K562 (cell line): ENCODE results near the gene TIFAB. TPM values are rescaled to one million over a fixed set of nuclear protein-coding genes. Genes with fewer than 3 reads are reported as not detected.

ENCODE experiments used
- MEIS2 ChIP-seq: fragments of 450-650 bp; IDR thresholded peaks from 2 replicates; pipeline ENCODE4 v1.6.1; 2014; ENCODE audit warnings: mild to moderate bottlenecking; ENCODE audit not compliant: partially characterized antibody
- NRF1 ChIP-seq, 2 experiments: fragments of 450-650 bp; IDR thresholded peaks in 1 of 2; conservative IDR thresholded peaks in 1 of 2; 2 replicates each; pipeline ENCODE4 v1.6.1; 2014; ENCODE audit warnings: mild to moderate bottlenecking in 2 of 2
- OTX1 ChIP-seq: fragments of 450-650 bp; formaldehyde crosslinking; IDR thresholded peaks from 2 replicates; pipeline ENCODE4 v1.4.0; 2022; ENCODE audit warnings: mild to moderate bottlenecking
- POLR2AphosphoS5 ChIP-seq: IDR thresholded peaks from 2 replicates; pipeline ENCODE4 v1.6.1; 2011; ENCODE audit warnings: mild to moderate bottlenecking, low read depth, low read length, moderate library complexity; ENCODE audit not compliant: control insufficient read depth, insufficient read depth
- TAF15 ChIP-seq: fragments of 200-400 bp; formaldehyde crosslinking; IDR thresholded peaks from 2 replicates; pipeline ENCODE4 v1.6.1; 2017; ENCODE audit warnings: mild to moderate bottlenecking, low read depth, low read length, moderate library complexity
- ZNF24 ChIP-seq: fragments of 450-650 bp; IDR thresholded peaks from 2 replicates; pipeline ENCODE4 v1.6.1; 2016
- ZNF785 ChIP-seq: fragments of 250-450 bp; sonication (Bioruptor Pico); IDR thresholded peaks from 2 replicates; pipeline ENCODE4 v1.4.0; 2020; ENCODE audit warnings: mild to moderate bottlenecking
- polyA plus RNA-seq, 8 experiments: library from polyadenylated mRNA; depleted of rRNA in 4 of 8; stranded (reverse) in 5 of 8; unstranded in 3 of 8; fragments of >200 nt; fragmentation: Nextera tagmentation in 2 of 8; fragmentation: Illumina TruSeq in 1 of 8; extraction: Ambion mirVana in 2 of 8; extraction: Trizol in 1 of 8; gene quantifications; 2 replicates each; pipeline versions ENCODE4 v1.2.1 to v1.2.3, GENCODE V29; 2011 to 2014; ENCODE audit warnings: inconsistent platforms in 1 of 8, missing spikeins in 1 of 8
- total RNA-seq, 7 experiments: library from RNA; depleted of rRNA in 6 of 7; stranded (reverse); fragments of >200 nt in 6 of 7; fragmentation: Illumina TruSeq in 2 of 7; extraction: Trizol in 2 of 7; gene quantifications; 2 replicates each; pipeline versions ENCODE4 v1.2.1 to v1.2.3, GENCODE V29; 2011 to 2021; ENCODE audit warnings: low replicate concordance in 1 of 7
- TF ChIP-seq, protein P1 (sequence below): fragments of 250-450 bp; sonication (Bioruptor Pico); IDR thresholded peaks from 2 replicates; pipeline ENCODE4 v1.4.0; 2020; ENCODE audit warnings: mild to moderate bottlenecking, moderate library complexity
- TF ChIP-seq, protein P2 (sequence below), 2 experiments: fragments of 450-650 bp; IDR thresholded peaks; 2 replicates each; pipeline ENCODE4 v1.6.1; 2016
- TF ChIP-seq, protein P3 (sequence below): fragments of 250-450 bp; sonication (Bioruptor Pico); IDR thresholded peaks from 2 replicates; pipeline ENCODE4 v1.5.0; 2020; ENCODE audit warnings: mild to moderate bottlenecking
- TF ChIP-seq, protein P4 (sequence below), 2 experiments: fragments of 450-650 bp; formaldehyde crosslinking in 1 of 2; IDR thresholded peaks; 2 replicates each; pipeline versions ENCODE4 v1.4.0 to v1.6.1; 2014 to 2020; ENCODE audit warnings: mild to moderate bottlenecking in 2 of 2, borderline replicate concordance in 1 of 2, low read depth in 1 of 2

TIFAB gene
- total and polyA plus RNA-seq, 9 of the 15 experiments (the other 6 are each of a cell fraction or from before 2014, with no cell fraction given), result not detected

DNA sequence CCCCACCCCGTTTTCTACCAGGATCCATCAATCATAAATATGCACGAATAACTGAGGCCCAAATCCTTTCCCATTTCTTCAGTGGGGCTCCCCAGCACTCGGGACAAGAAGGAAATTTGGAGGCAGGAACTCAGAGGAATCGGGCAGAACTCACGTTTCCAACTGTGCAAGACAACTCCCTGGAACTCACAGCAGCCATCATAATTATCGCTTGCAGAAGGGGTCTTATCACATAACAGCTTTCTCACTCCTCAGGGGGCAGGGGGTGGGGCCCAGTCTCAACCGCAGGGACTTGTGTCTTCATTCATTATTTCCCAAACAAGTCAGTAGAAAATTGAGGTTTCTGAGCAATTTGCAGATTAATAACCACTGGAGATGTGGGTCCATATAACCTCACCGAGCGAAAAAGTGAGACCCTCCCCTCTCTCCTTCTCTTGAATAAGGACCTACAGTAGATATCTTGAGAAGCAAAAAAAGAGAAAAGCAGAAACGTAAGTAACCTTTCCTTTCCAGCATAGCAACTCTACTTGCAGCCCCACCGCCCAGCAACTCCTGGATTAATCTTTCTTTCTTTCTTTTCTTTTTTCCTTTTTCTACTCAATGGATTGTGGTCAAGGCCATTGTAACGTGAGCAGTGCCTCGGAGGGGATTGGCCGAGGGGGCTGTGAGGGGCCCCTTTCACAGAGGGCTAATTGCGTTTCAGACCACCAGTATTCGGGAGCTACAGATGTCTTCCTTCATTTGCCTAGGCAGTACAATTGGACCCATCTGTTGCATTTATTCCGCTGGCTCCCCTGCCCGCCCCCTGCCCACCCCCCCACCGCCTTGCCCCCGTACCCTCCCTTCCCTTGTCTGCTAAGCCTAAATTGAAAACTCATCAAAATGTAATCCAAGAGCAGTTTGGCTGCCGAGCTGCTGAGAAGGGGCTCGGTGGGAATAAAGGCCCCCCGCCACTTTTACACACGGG lies 24.7 kb upstream of the TIFAB start (continued):
- TF ChIP-seq, protein P1, sequence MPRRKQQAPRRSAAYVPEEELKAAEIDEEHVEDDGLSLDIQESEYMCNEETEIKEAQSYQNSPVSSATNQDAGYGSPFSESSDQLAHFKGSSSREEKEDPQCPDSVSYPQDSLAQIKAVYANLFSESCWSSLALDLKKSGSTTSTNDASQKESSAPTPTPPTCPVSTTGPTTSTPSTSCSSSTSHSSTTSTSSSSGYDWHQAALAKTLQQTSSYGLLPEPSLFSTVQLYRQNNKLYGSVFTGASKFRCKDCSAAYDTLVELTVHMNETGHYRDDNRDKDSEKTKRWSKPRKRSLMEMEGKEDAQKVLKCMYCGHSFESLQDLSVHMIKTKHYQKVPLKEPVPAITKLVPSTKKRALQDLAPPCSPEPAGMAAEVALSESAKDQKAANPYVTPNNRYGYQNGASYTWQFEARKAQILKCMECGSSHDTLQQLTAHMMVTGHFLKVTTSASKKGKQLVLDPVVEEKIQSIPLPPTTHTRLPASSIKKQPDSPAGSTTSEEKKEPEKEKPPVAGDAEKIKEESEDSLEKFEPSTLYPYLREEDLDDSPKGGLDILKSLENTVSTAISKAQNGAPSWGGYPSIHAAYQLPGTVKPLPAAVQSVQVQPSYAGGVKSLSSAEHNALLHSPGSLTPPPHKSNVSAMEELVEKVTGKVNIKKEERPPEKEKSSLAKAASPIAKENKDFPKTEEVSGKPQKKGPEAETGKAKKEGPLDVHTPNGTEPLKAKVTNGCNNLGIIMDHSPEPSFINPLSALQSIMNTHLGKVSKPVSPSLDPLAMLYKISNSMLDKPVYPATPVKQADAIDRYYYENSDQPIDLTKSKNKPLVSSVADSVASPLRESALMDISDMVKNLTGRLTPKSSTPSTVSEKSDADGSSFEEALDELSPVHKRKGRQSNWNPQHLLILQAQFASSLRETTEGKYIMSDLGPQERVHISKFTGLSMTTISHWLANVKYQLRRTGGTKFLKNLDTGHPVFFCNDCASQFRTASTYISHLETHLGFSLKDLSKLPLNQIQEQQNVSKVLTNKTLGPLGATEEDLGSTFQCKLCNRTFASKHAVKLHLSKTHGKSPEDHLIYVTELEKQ (CRISPR knock-in tag), result no peak
- TF ChIP-seq POLR2AphosphoS5 (peak; percentile 89), NRF1 (conservative IDR thresholded peaks at IDR 0.05 in 1 of 2, IDR thresholded peaks at IDR 0.05 in 1 of 2) (no peak), OTX1 (CRISPR knock-in tag) (no peak), ZNF785 (CRISPR knock-in tag) (no peak), TAF15 (no peak), ZNF24 (peak; percentile 76; the same call in 1 of the 2 replicates), MEIS2 (no peak)
- TF ChIP-seq, protein P2, sequence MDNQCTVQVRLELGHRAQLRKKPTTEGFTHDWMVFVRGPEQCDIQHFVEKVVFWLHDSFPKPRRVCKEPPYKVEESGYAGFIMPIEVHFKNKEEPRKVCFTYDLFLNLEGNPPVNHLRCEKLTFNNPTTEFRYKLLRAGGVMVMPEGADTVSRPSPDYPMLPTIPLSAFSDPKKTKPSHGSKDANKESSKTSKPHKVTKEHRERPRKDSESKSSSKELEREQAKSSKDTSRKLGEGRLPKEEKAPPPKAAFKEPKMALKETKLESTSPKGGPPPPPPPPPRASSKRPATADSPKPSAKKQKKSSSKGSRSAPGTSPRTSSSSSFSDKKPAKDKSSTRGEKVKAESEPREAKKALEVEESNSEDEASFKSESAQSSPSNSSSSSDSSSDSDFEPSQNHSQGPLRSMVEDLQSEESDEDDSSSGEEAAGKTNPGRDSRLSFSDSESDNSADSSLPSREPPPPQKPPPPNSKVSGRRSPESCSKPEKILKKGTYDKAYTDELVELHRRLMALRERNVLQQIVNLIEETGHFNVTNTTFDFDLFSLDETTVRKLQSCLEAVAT (IDR thresholded peaks at IDR 0.05), result no peak
- TF ChIP-seq, protein P3, sequence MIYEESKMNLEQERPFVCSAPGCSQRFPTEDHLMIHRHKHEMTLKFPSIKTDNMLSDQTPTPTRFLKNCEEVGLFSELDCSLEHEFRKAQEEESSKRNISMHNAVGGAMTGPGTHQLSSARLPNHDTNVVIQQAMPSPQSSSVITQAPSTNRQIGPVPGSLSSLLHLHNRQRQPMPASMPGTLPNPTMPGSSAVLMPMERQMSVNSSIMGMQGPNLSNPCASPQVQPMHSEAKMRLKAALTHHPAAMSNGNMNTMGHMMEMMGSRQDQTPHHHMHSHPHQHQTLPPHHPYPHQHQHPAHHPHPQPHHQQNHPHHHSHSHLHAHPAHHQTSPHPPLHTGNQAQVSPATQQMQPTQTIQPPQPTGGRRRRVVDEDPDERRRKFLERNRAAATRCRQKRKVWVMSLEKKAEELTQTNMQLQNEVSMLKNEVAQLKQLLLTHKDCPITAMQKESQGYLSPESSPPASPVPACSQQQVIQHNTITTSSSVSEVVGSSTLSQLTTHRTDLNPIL (CRISPR knock-in tag), result no peak
- TF ChIP-seq, protein P4, sequence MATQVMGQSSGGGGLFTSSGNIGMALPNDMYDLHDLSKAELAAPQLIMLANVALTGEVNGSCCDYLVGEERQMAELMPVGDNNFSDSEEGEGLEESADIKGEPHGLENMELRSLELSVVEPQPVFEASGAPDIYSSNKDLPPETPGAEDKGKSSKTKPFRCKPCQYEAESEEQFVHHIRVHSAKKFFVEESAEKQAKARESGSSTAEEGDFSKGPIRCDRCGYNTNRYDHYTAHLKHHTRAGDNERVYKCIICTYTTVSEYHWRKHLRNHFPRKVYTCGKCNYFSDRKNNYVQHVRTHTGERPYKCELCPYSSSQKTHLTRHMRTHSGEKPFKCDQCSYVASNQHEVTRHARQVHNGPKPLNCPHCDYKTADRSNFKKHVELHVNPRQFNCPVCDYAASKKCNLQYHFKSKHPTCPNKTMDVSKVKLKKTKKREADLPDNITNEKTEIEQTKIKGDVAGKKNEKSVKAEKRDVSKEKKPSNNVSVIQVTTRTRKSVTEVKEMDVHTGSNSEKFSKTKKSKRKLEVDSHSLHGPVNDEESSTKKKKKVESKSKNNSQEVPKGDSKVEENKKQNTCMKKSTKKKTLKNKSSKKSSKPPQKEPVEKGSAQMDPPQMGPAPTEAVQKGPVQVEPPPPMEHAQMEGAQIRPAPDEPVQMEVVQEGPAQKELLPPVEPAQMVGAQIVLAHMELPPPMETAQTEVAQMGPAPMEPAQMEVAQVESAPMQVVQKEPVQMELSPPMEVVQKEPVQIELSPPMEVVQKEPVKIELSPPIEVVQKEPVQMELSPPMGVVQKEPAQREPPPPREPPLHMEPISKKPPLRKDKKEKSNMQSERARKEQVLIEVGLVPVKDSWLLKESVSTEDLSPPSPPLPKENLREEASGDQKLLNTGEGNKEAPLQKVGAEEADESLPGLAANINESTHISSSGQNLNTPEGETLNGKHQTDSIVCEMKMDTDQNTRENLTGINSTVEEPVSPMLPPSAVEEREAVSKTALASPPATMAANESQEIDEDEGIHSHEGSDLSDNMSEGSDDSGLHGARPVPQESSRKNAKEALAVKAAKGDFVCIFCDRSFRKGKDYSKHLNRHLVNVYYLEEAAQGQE (IDR thresholded peaks at IDR 0.05; ENCODE audit: borderline replicate concordance), result no peak
- TF ChIP-seq, protein P4 (CRISPR knock-in tag; IDR thresholded peaks at IDR 0.05; ENCODE audit: low read depth), result no peak
